ENCODE results near the gene VRK3. TPM values are rescaled to one million over a fixed set of nuclear protein-coding genes. Genes with fewer than 3 reads are reported as not detected.
"Not testable (repeated sequence)": the region's sequence is repeated elsewhere in the genome, so short reads cannot be mapped to it uniquely, and the experiment has no call there.

VRK3 gene
- total and polyA plus RNA-seq, 5 donors: 15.6 to 27.1 (median 23.4) TPM

DNA sequence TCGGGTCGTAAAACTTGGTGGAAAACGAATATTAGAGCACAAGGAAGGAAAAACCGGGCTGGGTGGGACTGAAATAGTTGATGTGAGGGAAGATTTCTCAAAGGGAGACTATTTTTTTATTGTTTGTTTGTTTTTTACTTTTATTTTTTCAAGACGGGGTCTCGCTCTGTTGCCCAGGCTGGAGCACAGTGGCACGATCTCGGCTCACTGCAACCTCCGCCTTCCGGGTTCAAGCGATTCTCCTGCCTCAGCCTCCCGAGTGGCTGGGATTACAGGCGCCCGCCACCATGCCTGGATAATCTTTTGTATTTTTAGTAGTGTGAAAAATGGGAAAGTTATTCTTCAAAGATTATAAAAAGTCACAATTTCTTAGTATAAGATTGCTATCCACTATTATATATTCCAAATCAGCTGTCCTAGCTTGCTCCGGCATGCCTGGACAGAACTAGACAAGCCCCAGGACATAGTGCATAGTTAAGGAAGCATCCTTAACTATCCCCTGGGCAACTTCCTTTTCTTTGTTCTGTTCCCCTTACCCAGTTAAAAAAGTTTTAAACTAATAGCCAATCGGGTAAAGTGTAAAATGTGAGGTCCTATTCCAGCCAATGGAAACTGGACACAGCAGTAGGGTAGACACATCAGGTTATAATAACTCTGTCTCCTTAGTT, 26.2 kb upstream of the VRK3 start:
- ATAC-seq; H3K27ac ChIP-seq (ENCODE audit: low read length); intact Hi-C loops (cut with DNase I); H3K27me3 ChIP-seq (ENCODE audit: control insufficient read depth, insufficient read depth); H3K4me1 ChIP-seq (ENCODE audit: control insufficient read depth, insufficient read depth, low read length); H3K9me3 ChIP-seq (ENCODE audit: control insufficient read depth, low read length): not testable (repeated sequence)
- peak overlapping the region; percentile 50 for H3K4me3 ChIP-seq (ENCODE audit: low read length)
- WGBS: 50% methylated on average over 16 of the region's 16 CpGs
- DNase-seq: peak in 1 of 3 donors; percentile 20

DNA sequence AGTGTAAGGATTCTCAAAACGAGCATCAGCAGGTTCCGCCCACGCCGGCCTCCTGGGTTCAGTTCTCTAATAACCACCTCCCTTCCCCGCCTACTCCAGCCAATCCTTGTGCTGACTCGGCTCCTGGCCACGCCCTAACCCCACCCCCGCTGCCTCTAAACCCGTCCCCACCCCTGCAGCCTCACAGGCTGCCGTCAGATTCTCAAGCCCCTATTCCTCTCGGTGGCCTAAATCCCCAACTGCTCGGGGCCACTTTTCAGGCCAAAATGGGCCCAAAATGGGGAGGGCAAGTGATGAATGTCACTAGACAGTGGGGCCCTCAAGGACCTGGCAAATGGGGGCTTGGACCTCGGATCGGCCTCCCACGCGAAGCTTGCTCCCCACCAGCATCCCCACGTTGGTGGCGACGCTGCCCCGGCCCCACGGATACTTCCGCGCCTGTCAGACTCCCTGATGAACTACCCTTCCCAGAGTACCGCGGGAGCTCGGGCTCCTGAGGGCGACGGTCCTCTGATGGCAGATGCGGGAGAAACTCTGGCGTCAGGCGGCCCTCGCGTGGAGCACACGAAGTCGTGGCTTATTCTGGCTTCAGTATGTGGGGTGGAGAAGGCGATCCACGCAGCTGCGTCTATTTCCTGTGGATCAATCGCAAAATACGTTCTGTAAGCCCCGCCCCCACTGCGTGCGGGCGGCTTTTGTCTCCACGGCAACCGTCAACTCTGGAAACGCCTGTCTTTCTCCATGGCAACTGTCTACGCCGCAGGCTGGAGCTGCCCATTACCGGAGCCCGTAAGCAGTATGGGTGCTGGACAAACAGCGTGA, 25.4 kb upstream of the VRK3 start:
- DNase-seq: peak; percentile 95 to 98 (median 96)
- ATAC-seq: peak; percentile 97 to 98
- H3K4me3 ChIP-seq (ENCODE audit: low read length): peak overlapping the region; percentile 50
- no peaks in the 10 kb centered on the region for H3K4me1 ChIP-seq (ENCODE audit: control insufficient read depth, insufficient read depth, low read length)
- H3K27me3 ChIP-seq (ENCODE audit: control insufficient read depth, insufficient read depth): no peaks in the 10 kb centered on the region
- H3K9me3 ChIP-seq (ENCODE audit: control insufficient read depth, low read length): peaks cover 7% of the 10 kb centered on the region
- H3K27ac ChIP-seq (ENCODE audit: low read length): peak overlapping the region; percentile 73
- intact Hi-C loops (cut with DNase I): no loop called here
- 1% methylated on average over 52 of the region's 52 CpGs for WGBS

DNA sequence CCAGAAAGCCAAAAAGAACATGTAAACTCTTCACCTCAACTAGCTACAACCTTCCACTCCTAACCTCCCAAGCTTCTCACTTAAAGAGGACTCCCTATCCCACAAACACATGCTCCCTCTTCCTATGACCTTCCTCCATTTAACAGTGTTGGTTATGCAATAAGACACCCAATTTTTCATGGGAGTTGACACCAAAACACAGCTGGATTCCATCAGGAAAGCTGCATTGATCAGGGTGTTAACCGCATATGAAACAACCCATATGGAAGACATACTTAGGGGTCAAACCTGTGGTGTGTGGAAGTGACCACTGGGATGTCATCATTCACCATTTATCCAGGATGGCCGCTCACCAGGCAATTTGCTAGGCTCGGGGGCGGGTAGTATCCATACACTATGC, 22.5 kb upstream of the VRK3 start:
- intact Hi-C loops (cut with DNase I): no loop called here
- no peak for DNase-seq
- 90% methylated on average over 4 of the region's 4 CpGs for WGBS

DNA sequence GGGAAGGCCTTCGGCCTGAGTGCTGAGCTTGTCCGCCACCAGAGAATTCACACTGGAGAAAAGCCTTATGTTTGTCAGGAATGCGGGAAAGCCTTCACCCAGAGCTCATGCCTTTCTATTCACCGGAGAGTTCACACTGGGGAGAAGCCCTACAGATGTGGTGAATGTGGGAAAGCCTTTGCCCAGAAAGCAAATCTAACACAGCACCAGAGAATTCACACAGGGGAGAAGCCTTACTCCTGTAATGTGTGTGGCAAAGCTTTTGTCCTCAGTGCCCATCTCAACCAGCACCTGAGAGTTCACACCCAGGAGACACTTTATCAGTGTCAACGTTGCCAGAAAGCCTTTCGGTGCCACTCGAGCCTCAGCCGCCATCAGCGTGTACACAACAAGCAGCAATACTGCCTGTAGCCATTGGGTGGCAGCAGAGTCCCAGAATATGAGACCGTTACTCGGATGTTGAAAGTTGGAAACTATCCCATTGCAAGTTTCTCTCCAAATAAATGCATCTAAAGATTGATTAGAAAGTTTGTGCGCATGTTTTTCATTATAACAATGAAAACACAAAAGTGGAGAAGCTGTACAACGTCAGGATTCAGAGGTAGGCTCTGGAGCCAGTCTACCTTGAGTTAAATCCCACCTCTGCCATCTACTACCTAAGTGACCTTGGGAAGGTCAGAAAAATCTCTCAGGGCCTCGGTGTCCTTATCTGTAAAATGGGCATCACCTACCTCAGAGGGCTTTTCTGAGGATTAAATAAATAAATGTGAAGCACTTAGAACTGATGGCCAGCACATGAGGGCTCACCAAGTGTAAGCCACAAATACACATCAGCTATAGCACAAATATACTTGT, 21.7 kb upstream of the VRK3 start:
- H3K27ac ChIP-seq (ENCODE audit: low read length): no peak overlapping the region
- 61% methylated on average over 14 of the region's 14 CpGs for WGBS
- H3K4me1 ChIP-seq (ENCODE audit: control insufficient read depth, insufficient read depth, low read length): no peaks in the 10 kb centered on the region
- peak; percentile 76 to 90 (median 79) for DNase-seq
- intact Hi-C loops (cut with DNase I): no loop called here
- no peak for ATAC-seq
- no peaks in the 10 kb centered on the region for H3K27me3 ChIP-seq (ENCODE audit: control insufficient read depth, insufficient read depth)
- peaks cover 20% of the 10 kb centered on the region for H3K9me3 ChIP-seq (ENCODE audit: control insufficient read depth, low read length)
- H3K4me3 ChIP-seq (ENCODE audit: low read length): no peak overlapping the region

More for the DNA sequence above, 22.5 kb upstream of the VRK3 start:
- Histone ChIP-seq H3K4me3 (ENCODE audit: low read length) (no peak overlapping the region), H3K9me3 (ENCODE audit: control insufficient read depth, low read length) (peaks cover 20% of the 10 kb centered on the region), H3K4me1 (ENCODE audit: control insufficient read depth, insufficient read depth, low read length) (no peaks in the 10 kb centered on the region), H3K27ac (ENCODE audit: low read length) (no peak overlapping the region), H3K27me3 (ENCODE audit: control insufficient read depth, insufficient read depth) (no peaks in the 10 kb centered on the region)
- ATAC-seq: no peak

DNA sequence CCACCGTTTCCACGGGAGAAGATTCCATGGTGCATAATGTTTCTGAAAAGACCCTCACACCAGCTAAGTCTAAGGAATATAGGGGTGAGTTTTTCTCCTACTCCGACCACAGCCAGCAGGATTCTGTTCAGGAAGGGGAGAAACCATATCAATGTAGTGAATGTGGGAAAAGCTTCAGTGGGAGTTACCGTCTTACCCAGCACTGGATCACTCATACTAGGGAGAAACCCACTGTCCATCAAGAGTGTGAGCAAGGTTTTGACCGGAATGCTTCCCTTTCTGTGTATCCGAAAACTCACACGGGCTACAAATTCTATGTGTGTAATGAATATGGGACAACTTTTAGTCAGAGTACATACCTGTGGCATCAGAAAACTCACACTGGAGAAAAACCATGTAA, 19.8 kb upstream of the VRK3 start:
- Histone ChIP-seq H3K27me3 (ENCODE audit: control insufficient read depth, insufficient read depth) (no peaks in the 10 kb centered on the region), H3K4me3 (ENCODE audit: low read length) (no peak overlapping the region), H3K4me1 (ENCODE audit: control insufficient read depth, insufficient read depth, low read length) (no peaks in the 10 kb centered on the region), H3K27ac (ENCODE audit: low read length) (no peak overlapping the region), H3K9me3 (ENCODE audit: control insufficient read depth, low read length) (peaks cover 20% of the 10 kb centered on the region)
- no peak for DNase-seq
- 98% methylated on average over 7 of the region's 7 CpGs for WGBS
- no peak for ATAC-seq
- intact Hi-C loops (cut with DNase I): no loop called here

DNA sequence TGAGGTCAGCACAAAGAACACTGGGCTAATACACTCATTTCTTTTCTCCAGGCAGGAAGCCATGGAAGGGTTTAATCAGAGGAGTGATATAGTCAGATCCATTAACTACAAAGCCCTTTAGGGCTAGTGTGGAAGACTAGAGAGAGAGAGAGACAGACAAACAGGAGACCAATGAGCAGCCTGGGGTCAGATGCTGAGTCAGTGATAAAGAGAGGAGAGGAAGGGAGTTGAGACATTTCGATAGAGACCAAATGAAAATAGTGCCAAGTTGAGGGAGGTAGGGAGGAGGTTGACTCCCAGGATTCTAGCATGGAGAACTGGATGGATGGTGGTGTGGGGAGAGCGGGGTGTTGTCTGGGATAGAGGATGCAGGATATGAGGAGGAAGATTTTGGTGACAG, 18.8 kb upstream of the VRK3 start:
- intact Hi-C loops (cut with DNase I): no loop called here
- Histone ChIP-seq H3K4me3 (ENCODE audit: low read length) (no peak overlapping the region), H3K4me1 (ENCODE audit: control insufficient read depth, insufficient read depth, low read length) (no peaks in the 10 kb centered on the region), H3K27ac (ENCODE audit: low read length) (no peak overlapping the region), H3K27me3 (ENCODE audit: control insufficient read depth, insufficient read depth) (no peaks in the 10 kb centered on the region), H3K9me3 (ENCODE audit: control insufficient read depth, low read length) (peaks cover 20% of the 10 kb centered on the region)
- ATAC-seq: no peak
- WGBS: 95% methylated on average over 2 of the region's 2 CpGs
- no peak for DNase-seq

DNA sequence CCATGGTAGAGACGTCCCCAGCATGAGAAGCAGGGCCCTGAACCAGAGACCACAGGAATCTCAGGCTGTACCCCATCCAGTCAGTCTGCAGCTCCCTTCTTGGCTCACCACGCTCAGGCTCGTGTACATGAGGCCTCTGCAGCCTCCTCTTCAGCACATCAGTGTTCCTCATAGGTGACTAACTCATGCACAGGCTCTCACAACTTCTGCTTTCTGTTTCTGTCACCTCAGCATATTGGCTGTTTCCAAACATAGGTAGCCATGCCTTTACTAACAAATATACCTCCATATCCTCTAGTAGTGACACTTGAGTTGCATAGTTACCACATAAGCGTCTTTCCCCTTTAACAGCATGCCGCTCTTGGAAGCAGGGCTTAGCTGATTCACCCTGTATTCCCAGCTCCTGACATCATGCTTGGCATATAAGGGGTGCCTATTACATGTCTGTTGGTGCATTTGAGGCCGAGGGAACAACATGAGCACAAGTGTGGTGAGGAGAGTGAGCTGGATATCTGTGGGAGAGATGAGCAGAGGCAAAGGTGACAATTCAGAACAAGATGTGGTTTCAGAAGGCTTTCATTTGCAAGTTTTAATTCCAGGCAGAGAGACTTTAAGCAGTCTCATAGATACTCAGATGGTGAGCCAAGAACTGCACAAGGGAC, 17.3 kb upstream of the VRK3 start:
- H3K27ac ChIP-seq (ENCODE audit: low read length): no peak overlapping the region
- no peaks in the 10 kb centered on the region for H3K27me3 ChIP-seq (ENCODE audit: control insufficient read depth, insufficient read depth)
- WGBS: 98% methylated on average over 6 of the region's 6 CpGs
- no peak overlapping the region for H3K4me3 ChIP-seq (ENCODE audit: low read length)
- no peak for DNase-seq
- intact Hi-C loops (cut with DNase I): no loop called here
- ATAC-seq: no peak
- peaks cover 20% of the 10 kb centered on the region for H3K9me3 ChIP-seq (ENCODE audit: control insufficient read depth, low read length)
- no peaks in the 10 kb centered on the region for H3K4me1 ChIP-seq (ENCODE audit: control insufficient read depth, insufficient read depth, low read length)

DNA sequence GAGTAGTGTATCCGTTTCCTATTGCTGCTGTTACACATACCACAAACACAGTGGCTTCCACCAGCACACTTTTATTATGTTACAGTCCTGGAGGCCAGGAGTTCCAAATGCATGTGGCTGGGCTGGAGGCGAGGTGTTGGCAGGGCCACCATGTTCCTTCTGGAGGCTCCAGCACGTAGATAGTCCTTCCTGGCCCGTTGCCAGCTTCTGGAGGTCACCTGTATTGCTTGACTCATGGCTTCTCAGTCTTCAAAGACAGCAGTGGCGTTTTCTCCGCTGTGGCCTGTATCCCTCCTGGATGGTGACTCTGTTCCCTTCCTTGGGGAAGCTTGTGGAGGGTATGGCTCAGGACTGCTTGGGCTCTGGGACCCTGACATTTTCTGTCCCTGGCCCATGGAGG, 15.8 kb upstream of the VRK3 start:
- H3K4me3 ChIP-seq (ENCODE audit: low read length): no peak overlapping the region
- no peak for ATAC-seq
- no peak for DNase-seq
- WGBS: 88% methylated on average over 6 of the region's 6 CpGs
- H3K27me3 ChIP-seq (ENCODE audit: control insufficient read depth, insufficient read depth): no peaks in the 10 kb centered on the region
- no peaks in the 10 kb centered on the region for H3K4me1 ChIP-seq (ENCODE audit: control insufficient read depth, insufficient read depth, low read length)
- peaks cover 16% of the 10 kb centered on the region for H3K9me3 ChIP-seq (ENCODE audit: control insufficient read depth, low read length)
- intact Hi-C loops (cut with DNase I): no loop called here
- no peak overlapping the region for H3K27ac ChIP-seq (ENCODE audit: low read length)

DNA sequence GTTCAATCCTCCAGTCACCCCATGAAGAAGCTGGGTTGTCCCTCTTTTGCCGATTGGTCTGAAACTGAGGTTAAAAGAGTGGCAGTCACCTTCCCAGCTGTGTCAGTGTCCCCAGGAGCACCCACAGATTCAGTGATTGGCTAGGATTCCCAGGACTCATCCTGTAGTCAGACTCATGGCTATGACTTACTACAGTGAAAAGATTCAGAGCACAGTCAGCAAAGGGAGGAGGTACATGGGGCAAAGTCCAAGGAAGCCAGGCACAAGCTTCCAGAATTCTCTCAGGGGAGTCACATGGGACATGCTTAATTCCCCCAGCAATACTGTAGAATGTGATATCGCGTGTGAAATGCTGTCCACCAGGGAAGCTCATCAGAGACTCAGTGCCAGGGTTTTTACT, 14.8 kb upstream of the VRK3 start:
- intact Hi-C loops (cut with DNase I): no loop called here
- no peak for DNase-seq
- no peak overlapping the region for H3K4me3 ChIP-seq (ENCODE audit: low read length)
- no peaks in the 10 kb centered on the region for H3K4me1 ChIP-seq (ENCODE audit: control insufficient read depth, insufficient read depth, low read length)
- no peaks in the 10 kb centered on the region for H3K27me3 ChIP-seq (ENCODE audit: control insufficient read depth, insufficient read depth)
- H3K27ac ChIP-seq (ENCODE audit: low read length): no peak overlapping the region
- ATAC-seq: no peak
- WGBS: 92% methylated on average over 3 of the region's 3 CpGs
- peaks cover 7% of the 10 kb centered on the region for H3K9me3 ChIP-seq (ENCODE audit: control insufficient read depth, low read length)

DNA sequence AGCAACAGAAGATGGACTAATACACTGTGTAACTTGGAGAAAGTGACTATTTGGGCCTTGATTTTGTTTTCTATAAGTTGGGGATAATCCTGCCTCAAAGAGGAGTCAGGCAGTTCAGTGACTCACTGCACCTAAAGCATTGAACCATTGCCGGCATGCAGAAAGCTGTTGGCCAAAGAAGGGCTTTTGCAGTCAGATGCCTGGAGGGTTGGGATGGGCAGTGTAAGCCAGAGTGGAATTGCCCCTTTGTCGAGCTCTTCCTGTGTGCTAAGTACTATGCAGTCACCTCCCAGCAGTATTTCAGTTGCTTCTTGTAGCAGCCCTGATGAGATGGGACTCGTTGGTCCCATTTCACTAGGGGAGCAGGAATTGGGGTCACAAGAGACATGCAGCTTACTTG, 11.7 kb upstream of the VRK3 start:
- Histone ChIP-seq H3K4me1 (ENCODE audit: control insufficient read depth, insufficient read depth, low read length) (no peaks in the 10 kb centered on the region), H3K4me3 (ENCODE audit: low read length) (no peak overlapping the region), H3K9me3 (ENCODE audit: control insufficient read depth, low read length) (no peaks in the 10 kb centered on the region), H3K27me3 (ENCODE audit: control insufficient read depth, insufficient read depth) (no peaks in the 10 kb centered on the region), H3K27ac (ENCODE audit: low read length) (no peak overlapping the region)
- intact Hi-C loops (cut with DNase I): no loop called here
- 93% methylated on average over 3 of the region's 3 CpGs for WGBS
- no peak for DNase-seq
- ATAC-seq: no peak
